Mesenchymal stem cell (in vitro differentiated cells and primary cell): ENCODE results near the gene DCUN1D3.

Source experiments
- DNase-seq: peaks from one replicate; pipeline ENCODE4 v3.0.0-alpha.2; 2013
- H2AFZ ChIP-seq: one replicate; pipeline ENCODE4 v1.6.1; 2013; ENCODE audit warnings: low read depth, mild to moderate bottlenecking, control low read depth, inconsistent platforms, low read length, moderate library complexity
- H2AK5ac ChIP-seq: 2 replicates; pipeline ENCODE4 v1.6.1; 2013; ENCODE audit warnings: low read length, moderate library complexity, mild to moderate bottlenecking, inconsistent platforms; ENCODE audit not compliant: severe bottlenecking
- H2BK120ac ChIP-seq: one replicate; pipeline ENCODE4 v1.6.1; 2013; ENCODE audit warnings: low read depth, mild to moderate bottlenecking, inconsistent platforms, low read length, moderate library complexity
- H2BK12ac ChIP-seq, 2 experiments: one replicate each; pipeline ENCODE4 v1.6.1; 2013; ENCODE audit warnings: inconsistent platforms in 2 of 2, low read length in 2 of 2, mild to moderate bottlenecking in 2 of 2, moderate library complexity in 2 of 2, control low read depth in 1 of 2
- H2BK15ac ChIP-seq: one replicate; pipeline ENCODE4 v1.6.1; 2013; ENCODE audit warnings: mild to moderate bottlenecking, low read depth, inconsistent platforms; ENCODE audit not compliant: poor library complexity, severe bottlenecking
- H2BK5ac ChIP-seq: 2 replicates; pipeline ENCODE4 v1.6.1; 2013; ENCODE audit warnings: low read depth, mild to moderate bottlenecking, low read length, control low read depth, inconsistent platforms; ENCODE audit not compliant: poor library complexity, severe bottlenecking
- H3K14ac ChIP-seq, 2 experiments: one replicate each; pipeline ENCODE4 v1.6.1; 2013; ENCODE audit warnings: inconsistent platforms in 2 of 2, low read length in 2 of 2, control low read depth in 1 of 2, mild to moderate bottlenecking in 1 of 2, moderate library complexity in 1 of 2
- H3K18ac ChIP-seq, 2 experiments: one replicate each; pipeline ENCODE4 v1.6.1; 2013; ENCODE audit warnings: inconsistent platforms in 2 of 2, low read length in 2 of 2, control low read depth in 1 of 2, low read depth in 1 of 2, mild to moderate bottlenecking in 1 of 2
- H3K23ac ChIP-seq, 2 experiments: one replicate each; pipeline ENCODE4 v1.6.1; 2013; ENCODE audit warnings: inconsistent platforms in 2 of 2, low read length in 2 of 2, mild to moderate bottlenecking in 2 of 2, moderate library complexity in 2 of 2, control low read depth in 1 of 2
- H3K27ac ChIP-seq: 2 replicates; pipeline ENCODE4 v1.5.1; 2013; ENCODE audit warnings: mild to moderate bottlenecking, moderate library complexity, low read length, control low read depth, inconsistent platforms; ENCODE audit not compliant: poor library complexity, severe bottlenecking
- H3K27me3 ChIP-seq, 2 experiments: 2 replicates each; pipeline versions ENCODE4 v1.6.1 to v1.7.0; 2013; ENCODE audit warnings: low read length in 2 of 2, mild to moderate bottlenecking in 2 of 2, moderate library complexity in 2 of 2, control low read depth in 1 of 2, inconsistent platforms in 1 of 2; ENCODE audit not compliant: control insufficient read depth in 1 of 2, insufficient read depth in 1 of 2
- H3K36me3 ChIP-seq, 2 experiments: 2 replicates each; pipeline versions ENCODE4 v1.6.1 to v1.7.0; 2013; ENCODE audit warnings: low read length in 2 of 2, control low read depth in 1 of 2, inconsistent platforms in 1 of 2, low read depth in 1 of 2, mild to moderate bottlenecking in 1 of 2; ENCODE audit not compliant: insufficient read depth in 2 of 2, control insufficient read depth in 1 of 2
- H3K4ac ChIP-seq, 2 experiments: one replicate each; pipeline ENCODE4 v1.6.1; 2013; ENCODE audit warnings: inconsistent platforms in 2 of 2, low read length in 2 of 2, mild to moderate bottlenecking in 2 of 2, moderate library complexity in 2 of 2, control low read depth in 1 of 2, low read depth in 1 of 2
- H3K4me1 ChIP-seq: 2 replicates; pipeline ENCODE4 v1.6.1; 2013; ENCODE audit warnings: low read depth, low read length, control low read depth; ENCODE audit not compliant: control insufficient read depth, insufficient read depth
- H3K4me2 ChIP-seq: 2 replicates; pipeline ENCODE4 v1.6.1; 2013; ENCODE audit warnings: low read length, mild to moderate bottlenecking, inconsistent platforms; ENCODE audit not compliant: poor library complexity, severe bottlenecking
- H3K4me3 ChIP-seq, 2 experiments: 2 replicates each; pipeline versions ENCODE4 v1.5.1 to v1.7.0; 2013; ENCODE audit warnings: low read length in 2 of 2, mild to moderate bottlenecking in 2 of 2, control low read depth in 1 of 2, low read depth in 1 of 2; ENCODE audit not compliant: insufficient read depth in 1 of 2
- H3K79me1 ChIP-seq: replicated peaks from 2 replicates; pipeline ENCODE4 v1.6.1; 2013; ENCODE audit warnings: mild to moderate bottlenecking, control low read depth, low read length, inconsistent platforms; ENCODE audit not compliant: poor library complexity, severe bottlenecking
- H3K9ac ChIP-seq: 2 replicates; pipeline ENCODE4 v1.7.0; 2013; ENCODE audit warnings: mild to moderate bottlenecking, low read length, moderate library complexity
- H3K9me3 ChIP-seq: 2 replicates; pipeline ENCODE4 v1.7.0; 2013; ENCODE audit warnings: mild to moderate bottlenecking, low read length; ENCODE audit not compliant: control insufficient read depth
- H4K8ac ChIP-seq: one replicate; pipeline ENCODE4 v1.6.1; 2013; ENCODE audit warnings: inconsistent platforms, mild to moderate bottlenecking, low read length, moderate library complexity
- H4K91ac ChIP-seq: one replicate; pipeline ENCODE4 v1.6.1; 2013; ENCODE audit warnings: mild to moderate bottlenecking, low read length, inconsistent platforms
- WGBS: methylation state at CpG from one replicate; pipeline ENCODE4 v1.1.7; 2013; ENCODE audit warnings: mixed read lengths; 5-methylcytosine and 5-hydroxymethylcytosine counted together

The DCUN1D3 gene

DNA sequence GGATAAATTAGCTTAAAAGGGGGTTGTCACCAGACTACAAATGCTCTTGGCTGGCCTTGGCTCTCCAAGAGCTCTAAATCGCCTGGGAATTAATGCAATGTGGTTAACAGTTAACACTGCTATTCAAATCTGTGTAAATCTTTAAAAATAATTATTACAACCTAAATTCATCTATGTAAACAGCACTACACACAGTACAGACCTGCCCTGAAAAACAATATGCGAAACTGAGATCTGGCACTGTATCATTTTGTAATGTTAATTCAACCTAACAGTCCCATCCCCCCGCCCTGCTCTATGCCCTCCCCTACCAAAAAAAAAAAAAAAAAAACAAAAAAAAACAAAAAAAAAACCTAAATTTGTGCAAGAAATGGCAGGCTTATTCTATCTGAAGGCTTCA lies 40.9 kb downstream of the DCUN1D3 start:
- Histone ChIP-seq H3K79me1 (peaks cover 47% of the 10 kb centered on the region), H2BK12ac (no peak overlapping the region), H3K14ac (no peak overlapping the region), H3K4ac (no peak overlapping the region), H3K4me2 (no peak overlapping the region), H4K91ac (no peak overlapping the region), H3K9me3 (no peaks in the 10 kb centered on the region), H2BK120ac (no peak overlapping the region), H3K23ac (no peak overlapping the region), H2AK5ac (no peak overlapping the region), H3K4me1 (peaks cover 5% of the 10 kb centered on the region), H3K18ac (no peak overlapping the region), H3K36me3 (peaks cover 30 to 80% of the 10 kb centered on the region in 2 experiments), H3K4me3 (no peak overlapping the region), H2BK15ac (no peak overlapping the region), H3K27ac (no peak overlapping the region), H3K9ac (peak overlapping the region; percentile 30), H3K27me3 (no peaks in the 10 kb centered on the region), H4K8ac (no peak overlapping the region), H2AFZ (no peak overlapping the region), H2BK5ac (no peak overlapping the region)
- WGBS: 96% methylated on average over 2 of the region's 3 CpGs
- no peak for DNase-seq

DNA sequence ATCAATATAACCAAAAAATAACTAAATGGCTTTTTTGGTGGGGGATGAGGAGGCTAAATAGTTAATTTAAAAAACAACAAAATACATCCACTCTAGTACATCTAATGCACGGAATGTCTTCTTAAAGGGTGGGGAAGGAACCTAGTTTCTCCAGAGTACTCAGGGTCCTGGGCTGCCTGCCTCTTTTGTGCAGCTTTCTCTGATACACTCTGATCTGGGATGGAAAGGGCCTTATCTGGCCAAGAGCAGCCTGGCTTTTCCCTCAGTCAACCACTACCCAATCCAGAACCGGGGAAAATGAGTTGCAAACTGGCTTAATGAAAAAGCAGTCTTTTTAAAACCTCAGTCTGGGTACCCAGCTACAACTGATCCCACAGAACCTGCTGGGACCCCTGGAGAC lies 42.9 kb downstream of the DCUN1D3 start:
- Histone ChIP-seq H3K4me3 (no peak overlapping the region), H3K23ac (no peak overlapping the region), H3K14ac (no peak overlapping the region), H3K79me1 (peaks cover 54% of the 10 kb centered on the region), H2BK12ac (no peak overlapping the region), H2AFZ (no peak overlapping the region), H2AK5ac (no peak overlapping the region), H3K4me1 (peaks cover 1% of the 10 kb centered on the region), H3K27ac (no peak overlapping the region), H2BK120ac (no peak overlapping the region), H4K8ac (no peak overlapping the region), H3K4me2 (no peak overlapping the region), H3K18ac (no peak overlapping the region), H3K27me3 (no peaks in the 10 kb centered on the region), H3K9me3 (no peaks in the 10 kb centered on the region), H2BK15ac (no peak overlapping the region), H3K4ac (no peak overlapping the region), H3K9ac (no peak overlapping the region), H3K36me3 (peaks cover 23 to 82% of the 10 kb centered on the region in 2 experiments), H2BK5ac (no peak overlapping the region), H4K91ac (no peak overlapping the region)
- 98% methylated on average over 2 of the region's 2 CpGs for WGBS
- DNase-seq: no peak

DNA sequence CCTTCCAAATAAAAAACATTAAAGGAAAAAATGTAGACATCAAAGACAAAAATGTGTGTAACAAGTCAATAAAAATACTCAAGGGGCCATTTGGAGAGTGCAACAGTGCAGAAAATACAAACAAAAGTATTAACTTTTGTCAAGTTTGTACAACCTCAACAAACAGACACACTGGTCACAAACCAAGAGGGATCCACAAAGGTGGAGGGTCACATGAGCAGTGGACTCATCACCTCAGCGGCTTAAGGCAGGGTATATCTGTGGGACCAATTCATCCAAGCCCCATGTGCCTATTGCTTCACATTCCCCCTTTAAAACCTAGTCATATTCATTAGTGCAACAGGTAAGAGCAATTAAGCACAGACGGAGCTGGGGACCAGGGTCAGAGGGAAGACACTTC lies 45.2 kb downstream of the DCUN1D3 start:
- H2AK5ac ChIP-seq: no peak overlapping the region
- no peak overlapping the region for H3K18ac ChIP-seq
- 96% methylated on average over 2 of the region's 2 CpGs for WGBS
- no peak overlapping the region for H3K9ac ChIP-seq
- no peak overlapping the region for H3K23ac ChIP-seq
- no peak for DNase-seq
- peaks cover 8 to 64% of the 10 kb centered on the region in 2 experiments for H3K36me3 ChIP-seq
- no peak overlapping the region for H2BK5ac ChIP-seq
- no peak overlapping the region for H2BK12ac ChIP-seq
- no peak overlapping the region for H2BK120ac ChIP-seq
- no peak overlapping the region for H2AFZ ChIP-seq
- no peak overlapping the region for H3K4ac ChIP-seq
- H4K91ac ChIP-seq: no peak overlapping the region
- no peak overlapping the region for H3K4me2 ChIP-seq
- H3K79me1 ChIP-seq: peaks cover 43% of the 10 kb centered on the region
- no peak overlapping the region for H4K8ac ChIP-seq
- peaks cover 4% of the 10 kb centered on the region for H3K4me1 ChIP-seq
- H3K27me3 ChIP-seq: no peaks in the 10 kb centered on the region
- H3K9me3 ChIP-seq: no peaks in the 10 kb centered on the region
- no peak overlapping the region for H3K27ac ChIP-seq
- H3K4me3 ChIP-seq: no peak overlapping the region
- H2BK15ac ChIP-seq: no peak overlapping the region
- H3K14ac ChIP-seq: no peak overlapping the region

DNA sequence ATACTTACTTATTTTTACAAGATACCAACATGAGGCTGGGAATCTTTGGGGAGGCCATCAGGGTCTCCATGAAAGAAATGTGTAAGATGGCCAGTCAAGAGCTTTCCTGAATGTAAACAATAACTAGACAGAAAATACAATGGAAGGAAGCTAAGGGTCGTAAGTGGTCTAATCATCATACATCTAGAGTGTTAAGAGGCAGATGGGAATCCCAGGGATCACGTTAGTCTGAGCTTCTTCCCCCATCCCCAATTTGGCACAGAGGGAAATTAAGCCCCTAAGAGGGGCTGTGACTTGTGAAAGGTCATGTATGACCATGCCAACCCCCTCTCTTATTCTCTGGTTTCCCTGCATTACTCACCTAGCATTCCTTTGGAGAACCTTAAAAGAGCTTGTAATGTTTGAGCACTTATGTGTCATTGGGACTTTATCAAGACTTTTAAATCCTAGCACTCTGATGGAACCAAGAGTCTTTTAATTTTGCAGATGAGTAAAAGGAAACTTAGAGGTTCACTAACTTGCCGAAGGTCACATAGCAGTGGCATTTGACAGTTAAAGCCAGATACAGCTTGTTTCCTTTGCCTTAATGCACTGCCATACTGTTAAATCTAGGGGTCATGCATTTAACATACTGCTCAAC lies 46.1 kb downstream of the DCUN1D3 start:
- Histone ChIP-seq H2AK5ac (no peak overlapping the region), H3K27ac (no peak overlapping the region), H2AFZ (no peak overlapping the region), H2BK12ac (no peak overlapping the region), H4K8ac (no peak overlapping the region), H3K9ac (no peak overlapping the region), H3K4ac (no peak overlapping the region), H3K9me3 (no peaks in the 10 kb centered on the region), H4K91ac (no peak overlapping the region), H3K4me3 (no peak overlapping the region), H3K23ac (no peak overlapping the region), H2BK15ac (no peak overlapping the region), H3K27me3 (no peaks in the 10 kb centered on the region), H2BK5ac (no peak overlapping the region), H3K4me2 (no peak overlapping the region), H3K18ac (no peak overlapping the region), H3K36me3 (peaks cover 4 to 60% of the 10 kb centered on the region in 2 experiments), H3K14ac (no peak overlapping the region), H3K79me1 (peaks cover 39% of the 10 kb centered on the region), H2BK120ac (no peak overlapping the region), H3K4me1 (peaks cover 4% of the 10 kb centered on the region)
- DNase-seq: no peak
- 89% methylated on average over 2 of the region's 3 CpGs for WGBS
